Smooth muscle cell of the brain vasculature (primary cell): Measurements from ENCODE around the gene SLC35E1.
"Not testable (repeated sequence)": the region's sequence is repeated elsewhere in the genome, so short reads cannot be mapped to it uniquely, and the experiment has no call there.

ENCODE experiments used
- DNase-seq: peaks from one replicate; pipeline ENCODE4 v3.0.0-alpha.2; 2012; ENCODE audit warnings: low read depth, low spot score

The SLC35E1 gene

DNA sequence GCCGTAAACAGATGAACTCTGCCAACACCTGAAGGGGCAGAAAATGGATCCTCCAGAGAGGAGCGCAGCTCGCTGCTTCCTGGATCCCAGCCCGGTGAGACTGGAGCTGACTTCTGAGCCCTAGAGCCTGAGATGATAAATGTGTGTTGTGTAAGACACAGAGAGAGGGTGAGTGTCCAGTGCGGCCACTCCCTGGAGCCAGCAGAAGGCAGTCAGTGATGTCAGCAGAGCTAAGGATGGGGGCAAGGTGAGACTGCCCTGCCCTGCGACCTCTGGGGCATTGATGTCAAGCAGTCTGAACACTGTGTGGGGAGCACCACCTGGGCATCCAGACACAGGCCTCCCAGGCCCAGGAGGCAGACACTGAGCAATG is 9.7 kb upstream of the SLC35E1 start:
- DNase-seq = no peak

- DNase-seq = no peak
Measured at GRCh38 chr19:16581145-16581970, 9.1 kb upstream of the SLC35E1 start.

DNA sequence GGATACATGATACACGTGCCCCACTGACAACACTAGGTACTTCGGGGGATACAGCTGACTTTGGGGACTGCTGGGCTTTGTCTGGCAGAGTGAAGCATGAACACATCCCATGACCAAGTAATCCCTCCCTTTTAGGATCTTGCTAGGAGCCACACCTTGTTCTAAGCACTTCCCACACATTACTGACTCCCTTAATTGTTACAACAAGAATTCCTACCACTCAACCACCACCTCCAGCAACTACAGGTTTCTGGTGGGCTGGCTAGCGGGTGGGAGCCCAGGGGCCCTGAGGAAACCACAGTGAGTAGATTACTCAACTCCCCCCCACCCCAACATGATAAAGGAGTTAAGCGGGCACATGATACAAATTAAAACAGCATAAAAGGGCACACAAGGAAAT is 7.2 kb upstream of the SLC35E1 start:
- no peak for DNase-seq

DNA sequence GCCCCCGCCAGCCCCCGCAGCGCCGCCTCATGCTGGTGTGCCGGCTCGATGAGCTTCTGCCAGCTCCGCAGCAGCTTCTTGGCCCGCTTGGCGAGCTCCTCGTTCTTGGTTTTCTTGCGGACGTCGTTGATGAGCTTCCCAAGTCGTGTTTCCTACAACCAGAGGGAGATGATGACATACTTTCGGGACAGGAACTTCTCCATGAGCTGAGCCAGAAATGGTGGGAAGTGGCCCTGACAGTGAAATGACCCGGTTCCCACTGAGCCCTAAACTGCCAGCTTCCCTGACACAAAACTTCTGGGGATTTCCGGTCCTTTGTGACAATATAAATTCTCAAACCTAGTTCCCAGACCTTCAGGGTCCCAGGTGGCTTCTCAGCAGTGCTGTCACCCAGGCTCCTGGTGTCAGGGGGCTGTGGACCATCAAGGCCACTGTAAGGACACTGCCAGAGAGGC is 5.3 kb upstream of the SLC35E1 start:
- no peak for DNase-seq

DNA sequence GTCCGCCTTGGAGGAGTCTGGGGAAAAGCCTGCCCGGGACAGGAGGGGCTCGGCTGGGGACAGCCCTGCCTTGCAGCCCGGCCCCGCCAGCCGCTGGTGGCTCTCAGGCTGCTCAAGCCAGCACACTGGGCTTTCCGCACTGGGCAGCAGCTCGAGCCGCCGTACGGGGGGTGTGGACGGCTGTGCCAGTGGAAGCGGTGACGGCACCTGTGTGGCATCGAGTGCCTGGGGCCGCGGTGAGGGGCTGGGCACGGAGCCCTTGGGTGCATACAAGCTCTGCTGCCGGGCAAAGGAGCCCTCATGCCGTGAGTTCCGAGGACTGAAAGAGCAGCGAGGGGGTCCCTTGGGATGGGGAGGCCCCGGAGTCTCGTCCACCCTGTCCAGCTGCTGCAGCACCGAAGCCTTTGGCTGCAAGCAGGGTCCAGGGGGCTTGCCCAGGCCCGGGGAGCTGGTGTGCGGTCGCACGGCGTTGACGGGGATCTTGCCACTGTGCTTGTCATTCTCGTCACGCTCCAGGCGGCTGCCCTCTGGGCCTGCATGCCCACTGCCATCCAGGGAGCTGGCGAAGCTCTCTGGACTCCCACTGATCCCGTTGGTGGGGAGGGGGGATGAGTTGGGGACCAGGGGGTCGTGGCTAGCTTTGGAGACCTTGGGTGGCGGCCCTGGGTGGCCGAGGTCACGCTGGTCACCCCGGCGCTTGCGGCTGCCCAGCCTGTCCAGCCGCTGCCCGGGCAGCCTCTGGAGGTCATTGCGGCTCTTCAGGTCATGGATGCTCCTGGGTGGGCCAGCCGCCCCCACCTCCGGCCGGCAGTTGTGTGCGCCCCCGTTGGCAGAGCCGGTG is 4.7 kb upstream of the SLC35E1 start:
- DNase-seq = no peak

DNA sequence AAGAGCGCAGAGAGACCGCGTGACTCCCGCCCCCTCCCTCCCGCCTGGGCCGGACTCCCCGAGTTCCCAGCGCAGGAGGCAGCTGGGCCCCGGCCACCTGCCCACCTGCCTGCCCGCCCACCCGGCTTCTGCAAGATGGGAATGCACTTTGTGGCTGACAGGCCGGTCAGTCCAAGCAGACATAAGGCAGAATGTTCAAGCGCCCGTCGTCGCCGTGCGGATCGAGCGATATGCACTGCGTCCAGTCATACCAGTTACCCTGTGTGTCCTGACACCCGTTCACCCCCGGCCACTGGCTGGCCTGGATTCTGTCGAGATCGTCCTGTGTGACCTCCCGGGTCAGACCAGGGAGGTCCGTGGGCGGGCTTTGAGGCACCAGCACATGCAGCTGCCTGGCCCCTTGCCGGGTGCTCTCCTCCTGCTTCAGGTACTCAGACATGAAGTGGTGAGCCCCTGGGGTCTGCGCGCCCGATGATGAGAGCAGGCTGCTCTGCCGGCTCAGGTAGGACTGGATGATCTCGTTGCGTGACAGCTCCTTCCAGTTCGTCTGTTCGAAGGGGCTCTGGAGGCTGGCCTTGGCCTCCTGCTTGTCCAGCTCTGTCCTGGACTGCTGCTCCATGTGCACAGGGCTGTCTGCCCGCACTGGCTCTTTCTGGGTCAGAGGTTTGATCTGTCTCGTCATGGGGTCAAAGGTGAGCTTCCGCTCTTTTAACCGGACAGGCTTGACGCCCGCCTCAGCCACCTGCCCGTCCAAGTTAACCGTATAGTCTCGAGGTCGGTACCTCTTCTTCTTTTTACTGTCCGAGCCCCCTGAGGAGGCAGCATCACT is 3.9 kb upstream of the SLC35E1 start:
- DNase-seq = no peak

DNA sequence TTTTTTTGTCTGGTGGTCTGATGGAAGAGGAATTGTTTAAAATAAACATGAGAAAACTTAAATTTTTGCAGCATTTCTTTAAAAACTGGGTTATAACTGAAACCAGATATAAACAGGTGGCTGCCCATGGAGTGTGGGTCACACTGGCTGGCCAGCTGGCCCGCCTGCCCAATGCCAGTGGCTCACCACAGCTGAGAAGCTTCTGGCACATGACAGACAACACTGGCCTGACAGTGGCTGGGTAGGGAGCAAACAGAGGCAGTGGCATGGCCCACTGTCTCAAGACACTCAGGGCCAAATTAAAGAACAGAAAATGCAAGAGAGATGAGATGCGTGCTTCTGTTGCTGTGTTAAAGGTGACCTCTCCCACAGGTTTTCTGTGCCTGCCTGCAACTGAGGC is 3.1 kb upstream of the SLC35E1 start:
- no peak for DNase-seq

- no peak for DNase-seq
Measured at GRCh38 chr19:16573925-16574324, 1.7 kb upstream of the SLC35E1 start.

- no peak for DNase-seq
Measured at GRCh38 chr19:16573296-16573695, 1.1 kb upstream of the SLC35E1 start.

- no peak for DNase-seq
Measured at GRCh38 chr19:16571822-16572331, 338 bp downstream of the SLC35E1 start.

GRCh38 chr19:16571283-16571682 is 932 bp downstream of the SLC35E1 start:
- DNase-seq = no peak

- no peak for DNase-seq
Measured at GRCh38 chr19:16569609-16570320, 2.5 kb downstream of the SLC35E1 start.

- DNase-seq = no peak
Measured at GRCh38 chr19:16566702-16567101, 5.5 kb downstream of the SLC35E1 start.

GRCh38 chr19:16566161-16566560 is 6.1 kb downstream of the SLC35E1 start:
- no peak for DNase-seq

DNA sequence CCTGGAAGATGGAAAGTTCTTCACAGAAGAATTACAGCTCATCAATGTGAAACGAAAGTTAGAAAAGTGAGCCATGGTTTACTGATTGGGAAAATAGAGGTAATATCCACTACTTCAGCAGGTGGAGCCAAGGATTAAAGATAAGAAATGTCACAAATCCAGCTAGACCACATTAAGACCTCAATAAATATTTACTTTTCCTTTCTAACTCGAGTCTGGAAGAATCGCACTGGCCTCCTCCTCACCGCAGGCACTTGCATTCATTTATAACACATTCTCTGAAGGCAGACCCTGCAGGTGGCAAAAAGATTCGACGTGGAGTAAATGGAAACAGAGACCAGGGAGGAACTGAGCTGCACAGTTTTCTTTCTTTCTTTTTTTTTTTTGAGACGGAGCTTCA is 7.4 kb downstream of the SLC35E1 start:
- no peak for DNase-seq

GRCh38 chr19:16562608-16563025 is 9.6 kb downstream of the SLC35E1 start:
- no peak for DNase-seq

GRCh38 chr19:16561382-16561781 is 10.8 kb downstream of the SLC35E1 start:
- DNase-seq = no peak

GRCh38 chr19:16559780-16560276 is 12.4 kb downstream of the SLC35E1 start:
- DNase-seq = no peak

GRCh38 chr19:16554776-16555175 is 17.4 kb downstream of the SLC35E1 start:
- DNase-seq = no peak

DNA sequence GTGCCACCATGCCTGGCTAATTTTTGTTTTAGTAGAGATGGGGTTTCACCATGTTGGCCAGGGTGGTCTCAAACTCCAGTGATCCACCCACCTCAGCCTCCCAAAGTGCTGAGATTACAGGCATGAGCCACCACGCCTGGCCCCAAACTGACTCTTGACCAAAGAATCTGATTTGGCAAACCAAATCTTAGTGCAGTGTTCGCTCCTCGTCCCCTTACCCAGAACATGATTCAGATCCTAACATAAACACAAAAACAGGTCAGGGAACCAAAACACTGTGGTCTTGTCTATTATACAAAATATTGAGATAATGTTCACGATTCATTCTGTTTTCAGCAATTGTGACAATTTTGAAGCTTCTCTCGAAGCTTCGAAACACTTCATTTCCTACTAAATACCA is 20.3 kb downstream of the SLC35E1 start:
- not testable (repeated sequence) for DNase-seq

- no peak for DNase-seq
Measured at GRCh38 chr19:16548956-16549355, 23.3 kb downstream of the SLC35E1 start.
